H9 (cell line): ENCODE data around the gene NEK8. TPM values are rescaled to one million over a fixed set of nuclear protein-coding genes. Genes with fewer than 3 reads are reported as not detected.
"Not testable (repeated sequence)": the region's sequence is repeated elsewhere in the genome, so short reads cannot be mapped to it uniquely, and the experiment has no call there.

Experiments
- DNase-seq: peaks from one replicate; pipeline ENCODE4 v3.0.0-alpha.2; 2017
- H2AFZ ChIP-seq: one replicate; pipeline ENCODE4 v1.6.1; 2013; ENCODE audit warnings: mild to moderate bottlenecking, low read length, control low read depth, moderate library complexity
- H2AK5ac ChIP-seq: 2 replicates; pipeline ENCODE4 v1.6.1; 2013; ENCODE audit warnings: low read length, control low read depth, mixed read lengths; ENCODE audit not compliant: insufficient read length
- H2BK120ac ChIP-seq: one replicate; pipeline ENCODE4 v1.6.1; 2013; ENCODE audit warnings: low read depth, mild to moderate bottlenecking, low read length, control low read depth, inconsistent platforms; ENCODE audit not compliant: poor library complexity, severe bottlenecking
- H2BK12ac ChIP-seq: 2 replicates; pipeline ENCODE4 v1.6.1; 2013; ENCODE audit warnings: low read length, control low read depth, mixed read lengths, low read depth; ENCODE audit not compliant: insufficient read length
- H2BK15ac ChIP-seq: 2 replicates; pipeline ENCODE4 v1.6.1; 2013; ENCODE audit warnings: low read depth, low read length, control low read depth
- H2BK20ac ChIP-seq: one replicate; pipeline ENCODE4 v1.6.1; 2013; ENCODE audit warnings: low read depth, mild to moderate bottlenecking, low read length, control low read depth, inconsistent platforms; ENCODE audit not compliant: poor library complexity, severe bottlenecking
- H2BK5ac ChIP-seq: 2 replicates; pipeline ENCODE4 v1.6.1; 2013; ENCODE audit warnings: low read length, control low read depth, mixed read lengths; ENCODE audit not compliant: insufficient read length
- H3K14ac ChIP-seq: 2 replicates; pipeline ENCODE4 v1.6.1; 2013; ENCODE audit warnings: low read length, control low read depth; ENCODE audit not compliant: insufficient read depth
- H3K18ac ChIP-seq: 2 replicates; pipeline ENCODE4 v1.6.1; 2013; ENCODE audit warnings: low read depth, mild to moderate bottlenecking, mixed read lengths, low read length, control low read depth; ENCODE audit not compliant: insufficient read length
- H3K23ac ChIP-seq: 2 replicates; pipeline ENCODE4 v1.6.1; 2013; ENCODE audit warnings: low read length, control low read depth, mixed read lengths, low read depth; ENCODE audit not compliant: insufficient read length
- H3K23me2 ChIP-seq: 2 replicates; pipeline ENCODE4 v1.6.1; 2013; ENCODE audit warnings: low read depth, mild to moderate bottlenecking, mixed read lengths, low read length, control low read depth; ENCODE audit not compliant: insufficient read length, poor library complexity, severe bottlenecking
- H3K27ac ChIP-seq: 2 replicates; pipeline ENCODE4 v1.5.1; 2013; ENCODE audit warnings: low read length, control low read depth, mixed read lengths, low read depth; ENCODE audit not compliant: insufficient read length
- H3K27me3 ChIP-seq: 2 replicates; pipeline ENCODE4 v1.6.1; 2013; ENCODE audit warnings: low read length, control low read depth, inconsistent platforms; ENCODE audit not compliant: insufficient read depth
- H3K4ac ChIP-seq: 2 replicates; pipeline ENCODE4 v1.6.1; 2013; ENCODE audit warnings: low read depth, mild to moderate bottlenecking, control low read depth, inconsistent platforms, low read length, moderate library complexity
- H3K4me1 ChIP-seq: 2 replicates; pipeline ENCODE4 v1.6.1; 2013; ENCODE audit warnings: low read length, control low read depth, inconsistent platforms; ENCODE audit not compliant: insufficient read depth
- H3K4me2 ChIP-seq: 2 replicates; pipeline ENCODE4 v1.6.1; 2013; ENCODE audit warnings: low read length, control low read depth, mixed read lengths; ENCODE audit not compliant: insufficient read length, insufficient read depth
- H3K56ac ChIP-seq: 2 replicates; pipeline ENCODE4 v1.6.1; 2013; ENCODE audit warnings: low read depth, mild to moderate bottlenecking, mixed read lengths, low read length, control low read depth; ENCODE audit not compliant: insufficient read length
- H3K79me1 ChIP-seq: 2 replicates; pipeline ENCODE4 v1.6.1; 2013; ENCODE audit warnings: low read depth, mild to moderate bottlenecking, moderate library complexity, low read length, control low read depth, inconsistent platforms; ENCODE audit not compliant: insufficient read depth, poor library complexity, severe bottlenecking
- H3K79me2 ChIP-seq: 2 replicates; pipeline ENCODE4 v1.6.1; 2013; ENCODE audit warnings: low read length, control low read depth, inconsistent platforms; ENCODE audit not compliant: insufficient read depth
- H3K9ac ChIP-seq: 2 replicates; pipeline ENCODE4 v1.6.1; 2013; ENCODE audit warnings: low read length, control low read depth, mixed read lengths; ENCODE audit not compliant: insufficient read length; ENCODE audit errors: extremely low read depth
- H3K9me3 ChIP-seq: one replicate; pipeline ENCODE4 v1.6.1; 2013; ENCODE audit warnings: low read depth, low read length, inconsistent platforms; ENCODE audit not compliant: control insufficient read depth
- H3T11ph ChIP-seq: one replicate; pipeline ENCODE4 v1.6.1; 2013; ENCODE audit warnings: mild to moderate bottlenecking, low read length, control low read depth, inconsistent platforms
- H4K20me1 ChIP-seq: one replicate; pipeline ENCODE4 v1.6.1; 2013; ENCODE audit not compliant: control insufficient read depth, insufficient read length, insufficient read depth
- H4K5ac ChIP-seq: 2 replicates; pipeline ENCODE4 v1.6.1; 2013; ENCODE audit warnings: low read depth, mild to moderate bottlenecking, mixed read lengths, low read length, control low read depth; ENCODE audit not compliant: insufficient read length
- H4K8ac ChIP-seq: replicated peaks from 2 replicates; pipeline ENCODE4 v1.6.1; 2013; ENCODE audit warnings: low read length, control low read depth, mixed read lengths, low read depth; ENCODE audit not compliant: insufficient read length
- H4K91ac ChIP-seq: 2 replicates; pipeline ENCODE4 v1.6.1; 2013; ENCODE audit warnings: low read depth, mild to moderate bottlenecking, moderate library complexity, mixed read lengths, low read length, control low read depth; ENCODE audit not compliant: insufficient read length
- H3K27ac Mint-ChIP-seq, 3 experiments: 2 replicates in 2 of 3; 3 replicates in 1 of 3; pipeline ENCODE4 v1.8.0; 2020 to 2021; ENCODE audit warnings: mixed read lengths in 3 of 3, mild to moderate bottlenecking in 1 of 3, moderate library complexity in 1 of 3
- H3K27me3 Mint-ChIP-seq: 2 replicates; pipeline ENCODE4 v1.8.0; 2021; ENCODE audit warnings: low read depth, mild to moderate bottlenecking, moderate library complexity, mixed read lengths
- H3K36me3 Mint-ChIP-seq, 3 experiments: 2 replicates in 2 of 3; 3 replicates in 1 of 3; pipeline ENCODE4 v1.8.0; 2020 to 2021; ENCODE audit warnings: low read depth in 3 of 3, mixed read lengths in 3 of 3; ENCODE audit not compliant: insufficient read depth in 1 of 3
- H3K4me1 Mint-ChIP-seq, 2 experiments: 2 replicates each; pipeline ENCODE4 v1.8.0; 2020; ENCODE audit warnings: mixed read lengths in 2 of 2
- H3K4me3 Mint-ChIP-seq, 2 experiments: 2 replicates in 1 of 2; 3 replicates in 1 of 2; pipeline ENCODE4 v1.8.0; 2020 to 2021; ENCODE audit warnings: mild to moderate bottlenecking in 2 of 2, mixed read lengths in 2 of 2, moderate library complexity in 1 of 2
- H3K9me3 Mint-ChIP-seq, 2 experiments: 2 replicates in 1 of 2; 3 replicates in 1 of 2; pipeline ENCODE4 v1.8.0; 2020; ENCODE audit warnings: mild to moderate bottlenecking in 2 of 2, mixed read lengths in 2 of 2, moderate library complexity in 1 of 2
- WGBS: extraction: QIAGEN DNeasy Blood & Tissue Kit; methylation state at CpG from one replicate; pipeline ENCODE4 v1.1.7; 2013; ENCODE audit warnings: missing lambda C conversion rate, low lambda C conversion rate, mixed read lengths; ENCODE audit not compliant: insufficient read length; ENCODE audit errors: extremely low coverage; 5-methylcytosine and 5-hydroxymethylcytosine counted together
- total RNA-seq: library from RNA; stranded (reverse); gene quantifications from 2 replicates; pipeline ENCODE4 v1.2.1, GENCODE V29; 2021
- TF ChIP-seq, protein P1 (sequence below): fragments of 200-600 bp; sonication (generic); conservative IDR thresholded peaks from 3 replicates; pipeline ENCODE4 v1.8.0; 2021; ENCODE audit warnings: antibody characterized with exemption, mild to moderate bottlenecking

NEK8 gene
- total RNA-seq, 1 experiment from 2014 or later: 18.8 TPM

DNA sequence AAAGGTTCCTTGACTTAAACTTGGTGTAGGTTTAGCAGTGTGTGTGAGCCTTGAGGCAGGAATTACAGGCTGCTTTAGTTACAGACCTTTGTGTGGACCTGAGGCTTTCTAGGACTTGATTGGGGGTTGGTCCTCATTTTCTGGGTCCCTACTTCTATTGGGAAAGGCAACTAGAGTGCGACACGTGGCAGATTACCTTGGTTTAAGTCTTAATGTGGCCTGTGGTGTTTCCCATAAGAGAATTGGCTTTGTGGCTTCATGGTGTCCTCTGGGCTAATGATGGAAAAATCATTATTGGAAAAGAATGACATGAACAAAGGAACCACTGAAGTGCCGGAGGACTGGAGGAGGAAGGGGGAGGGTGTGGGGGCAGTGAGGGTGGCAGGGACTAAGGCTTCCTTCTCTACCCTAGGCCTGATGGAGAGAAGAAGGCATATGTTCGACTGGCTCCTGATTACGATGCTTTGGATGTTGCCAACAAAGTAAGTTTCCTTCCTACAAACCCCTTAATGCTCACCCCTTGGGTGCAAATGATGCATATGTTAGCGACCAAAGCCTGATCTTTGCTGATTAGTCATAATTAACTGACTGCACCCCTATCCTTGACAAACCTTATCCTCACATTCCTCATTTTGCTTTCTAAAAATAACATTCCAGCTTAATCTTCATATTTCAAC, 5.3 kb upstream of the NEK8 start:
- H2BK20ac ChIP-seq: no peak overlapping the region
- H3K4ac ChIP-seq: no peak overlapping the region
- peaks cover 3% of the 10 kb centered on the region for H3K79me1 ChIP-seq
- Mint-ChIP-seq H3K27ac (peak overlapping the region in 2 of 3 experiments; percentile 31 to 70; a peak in 4 of 7 replicates), H3K4me3 (peak overlapping the region; percentile 48 to 96), H3K36me3 (peaks cover 45 to 56% (median 49%) of the 10 kb centered on the region in 3 experiments), H3K9me3 (no peaks in the 10 kb centered on the region; a peak in 2 of 5 replicates), H3K4me1 (peaks cover 39 to 60% of the 10 kb centered on the region in 2 experiments), H3K27me3 (no peaks in the 10 kb centered on the region; the same call in 1 of the 2 replicates)
- H4K8ac ChIP-seq: no peak overlapping the region
- no peak overlapping the region for H2BK5ac ChIP-seq
- H2AFZ ChIP-seq: no peak overlapping the region
- H4K5ac ChIP-seq: no peak overlapping the region
- H3K23me2 ChIP-seq: peaks cover 34% of the 10 kb centered on the region
- H2BK120ac ChIP-seq: no peak overlapping the region
- 0 out of 2 replicates have a peak, but pooled peaks cover 7% of the 10 kb centered on the region for H3K4me1 ChIP-seq
- H3K23ac ChIP-seq: no peak overlapping the region
- H2AK5ac ChIP-seq: no peak overlapping the region
- peak overlapping the region; percentile 90 for H3K4me2 ChIP-seq
- WGBS: no CpG with 5 or more reads among the region's 6 CpGs
- TF ChIP-seq, protein P1, sequence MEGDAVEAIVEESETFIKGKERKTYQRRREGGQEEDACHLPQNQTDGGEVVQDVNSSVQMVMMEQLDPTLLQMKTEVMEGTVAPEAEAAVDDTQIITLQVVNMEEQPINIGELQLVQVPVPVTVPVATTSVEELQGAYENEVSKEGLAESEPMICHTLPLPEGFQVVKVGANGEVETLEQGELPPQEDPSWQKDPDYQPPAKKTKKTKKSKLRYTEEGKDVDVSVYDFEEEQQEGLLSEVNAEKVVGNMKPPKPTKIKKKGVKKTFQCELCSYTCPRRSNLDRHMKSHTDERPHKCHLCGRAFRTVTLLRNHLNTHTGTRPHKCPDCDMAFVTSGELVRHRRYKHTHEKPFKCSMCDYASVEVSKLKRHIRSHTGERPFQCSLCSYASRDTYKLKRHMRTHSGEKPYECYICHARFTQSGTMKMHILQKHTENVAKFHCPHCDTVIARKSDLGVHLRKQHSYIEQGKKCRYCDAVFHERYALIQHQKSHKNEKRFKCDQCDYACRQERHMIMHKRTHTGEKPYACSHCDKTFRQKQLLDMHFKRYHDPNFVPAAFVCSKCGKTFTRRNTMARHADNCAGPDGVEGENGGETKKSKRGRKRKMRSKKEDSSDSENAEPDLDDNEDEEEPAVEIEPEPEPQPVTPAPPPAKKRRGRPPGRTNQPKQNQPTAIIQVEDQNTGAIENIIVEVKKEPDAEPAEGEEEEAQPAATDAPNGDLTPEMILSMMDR: no peak
- no peak overlapping the region for H3K14ac ChIP-seq
- peaks cover 14% of the 10 kb centered on the region; the same call in 1 of the 2 replicates for H3K79me2 ChIP-seq
- no peaks in the 10 kb centered on the region for H3K9me3 ChIP-seq
- no peak overlapping the region for H3K18ac ChIP-seq
- no peaks in the 10 kb centered on the region for H4K20me1 ChIP-seq
- H3K27me3 ChIP-seq: no peaks in the 10 kb centered on the region
- no peak overlapping the region for H3T11ph ChIP-seq
- no peak overlapping the region for H2BK15ac ChIP-seq
- H3K56ac ChIP-seq: no peak overlapping the region
- no peak for DNase-seq
- no peak overlapping the region for H3K9ac ChIP-seq
- H4K91ac ChIP-seq: no peak overlapping the region
- no peak overlapping the region for H3K27ac ChIP-seq
- no peak overlapping the region for H2BK12ac ChIP-seq

DNA sequence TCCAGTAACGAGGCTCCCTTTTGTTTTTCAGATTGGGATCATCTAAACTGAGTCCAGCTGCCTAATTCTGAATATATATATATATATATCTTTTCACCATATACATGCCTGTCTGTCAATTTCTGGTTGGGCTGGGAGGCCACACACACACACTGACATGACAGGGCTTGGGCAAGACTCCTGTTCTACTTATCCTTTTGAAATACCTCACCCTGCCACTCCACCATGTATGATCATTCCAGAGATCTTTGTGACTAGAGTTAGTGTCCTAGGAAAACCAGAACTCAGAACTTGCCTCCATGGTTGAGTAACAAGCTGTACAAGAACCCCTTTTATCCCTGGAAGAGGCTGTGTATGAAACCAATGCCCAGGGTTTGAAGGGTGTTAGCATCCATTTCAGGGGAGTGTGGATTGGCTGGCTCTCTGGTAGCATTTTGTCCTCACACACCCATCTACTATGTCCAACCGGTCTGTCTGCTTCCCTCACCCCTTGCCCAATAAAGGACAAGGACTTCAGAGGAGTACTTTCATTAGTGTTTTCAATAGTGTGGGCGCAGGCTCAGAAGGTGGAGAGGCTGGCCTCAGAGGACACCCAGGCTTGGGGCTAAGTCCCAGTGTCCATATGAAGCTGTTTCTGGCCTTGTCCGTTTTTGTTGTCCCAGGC, 4.6 kb upstream of the NEK8 start:
- no CpG with 5 or more reads among the region's 4 CpGs for WGBS
- H2BK15ac ChIP-seq, H4K5ac ChIP-seq, H2BK12ac ChIP-seq, H3K27me3 ChIP-seq, H2AK5ac ChIP-seq, H3K18ac ChIP-seq, H2BK120ac ChIP-seq, H3K9me3 ChIP-seq, H4K8ac ChIP-seq, H4K91ac ChIP-seq, H2BK5ac ChIP-seq, H3K9ac ChIP-seq, H3K79me1 ChIP-seq, H3T11ph ChIP-seq, H3K4ac ChIP-seq, H2BK20ac ChIP-seq, H3K4me1 ChIP-seq, H4K20me1 ChIP-seq, H3K14ac ChIP-seq, H2AFZ ChIP-seq, H3K56ac ChIP-seq, DNase-seq, H3K27ac ChIP-seq, H3K27me3 Mint-ChIP-seq, H3K23ac ChIP-seq, H3K9me3 Mint-ChIP-seq: not testable (repeated sequence)
- peaks cover 36 to 56% of the 10 kb centered on the region in 2 experiments for H3K4me1 Mint-ChIP-seq
- peaks cover 14% of the 10 kb centered on the region; the same call in 1 of the 2 replicates for H3K79me2 ChIP-seq
- H3K23me2 ChIP-seq: peaks cover 28% of the 10 kb centered on the region
- H3K27ac Mint-ChIP-seq: peak overlapping the region in 2 of 3 experiments; percentile 95 to 100; a peak in 5 of 7 replicates
- peak overlapping the region; percentile 95 to 96 for H3K4me3 Mint-ChIP-seq
- H3K4me2 ChIP-seq: peak overlapping the region; percentile 79
- H3K36me3 Mint-ChIP-seq: peaks cover 45 to 56% (median 49%) of the 10 kb centered on the region in 3 experiments
